ENCODE measurements around the gene ZBTB45.
A peak's percentile ranks its signal among the peaks of the same experiment; 100 is the strongest.
"Not testable (repeated sequence)": the region's sequence is repeated elsewhere in the genome, so short reads cannot be mapped to it uniquely, and the experiment has no call there.

The ZBTB45 gene

DNA sequence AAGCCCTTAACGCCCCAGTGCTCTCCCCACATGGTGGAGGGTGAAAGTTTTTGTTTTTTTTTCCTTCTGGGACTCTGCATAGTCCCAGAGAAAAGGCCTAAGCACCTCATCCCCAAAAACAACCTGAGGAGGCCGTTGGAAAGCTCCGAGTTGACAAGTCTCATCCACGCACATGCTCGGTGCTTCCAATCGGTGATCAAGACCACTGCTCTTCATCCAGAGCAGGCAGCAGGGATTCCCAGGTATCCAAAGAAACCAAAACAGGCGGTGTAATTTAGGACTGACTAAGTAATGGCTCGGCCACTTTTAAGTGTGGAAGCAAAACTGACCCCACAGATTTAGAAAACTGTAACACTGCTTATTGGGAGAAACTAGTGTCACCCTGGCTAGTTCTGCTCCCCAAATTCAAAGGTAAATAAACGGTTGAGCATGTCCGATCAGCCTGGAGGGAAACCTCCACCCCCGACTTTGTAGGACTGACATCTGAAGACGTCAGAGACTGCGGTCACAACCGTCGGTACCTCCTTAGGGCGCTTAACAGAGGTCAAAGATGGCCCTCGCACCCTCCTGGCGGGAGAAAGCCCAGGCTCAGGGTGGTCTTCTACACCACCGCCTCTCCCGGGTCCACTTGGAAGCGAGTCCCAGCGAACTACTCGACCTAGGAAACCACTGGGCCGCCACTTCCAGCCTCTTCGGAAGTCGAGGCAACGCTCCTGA is 44.5 kb downstream of the ZBTB45 start:
- DNase-seq (ENCODE audit: low read depth in 2 of 2), result no peak

DNA sequence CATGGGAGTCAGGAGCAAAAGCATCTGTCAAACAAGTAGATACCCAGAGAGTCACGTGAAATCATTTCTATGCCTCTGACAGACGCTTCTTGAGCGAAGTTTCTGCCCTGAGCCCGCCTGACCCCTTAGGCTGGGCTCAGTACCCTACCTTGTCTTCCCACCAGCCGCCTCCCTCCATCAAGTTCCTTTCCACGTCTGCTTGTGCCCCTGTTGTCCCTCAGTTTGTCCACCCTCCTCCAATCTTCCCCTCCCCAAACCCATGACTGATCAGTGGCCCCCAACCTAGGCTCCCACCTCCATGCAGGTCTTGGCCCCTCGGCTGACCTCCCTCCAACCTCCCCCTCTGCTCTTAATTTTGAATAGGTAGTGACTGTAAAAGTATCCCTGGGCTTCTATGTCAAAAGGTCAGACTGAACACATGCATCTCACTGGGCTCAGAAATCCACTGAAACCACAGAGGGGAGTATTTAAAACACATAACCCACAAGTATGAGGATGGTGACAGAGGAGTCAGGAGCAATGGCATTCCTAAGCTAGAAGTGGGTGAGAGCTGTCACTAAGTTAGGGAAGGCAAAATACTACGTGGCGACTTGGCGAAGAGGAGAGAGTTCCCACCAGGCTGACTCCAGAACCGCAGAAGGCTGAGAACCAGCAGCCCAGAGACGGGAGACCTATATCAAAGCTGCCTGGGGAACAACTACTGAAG is 45.2 kb downstream of the ZBTB45 start:
- peak in 1 of 2 experiments; percentile 6 for DNase-seq (ENCODE audit: low read depth in 2 of 2)

DNA sequence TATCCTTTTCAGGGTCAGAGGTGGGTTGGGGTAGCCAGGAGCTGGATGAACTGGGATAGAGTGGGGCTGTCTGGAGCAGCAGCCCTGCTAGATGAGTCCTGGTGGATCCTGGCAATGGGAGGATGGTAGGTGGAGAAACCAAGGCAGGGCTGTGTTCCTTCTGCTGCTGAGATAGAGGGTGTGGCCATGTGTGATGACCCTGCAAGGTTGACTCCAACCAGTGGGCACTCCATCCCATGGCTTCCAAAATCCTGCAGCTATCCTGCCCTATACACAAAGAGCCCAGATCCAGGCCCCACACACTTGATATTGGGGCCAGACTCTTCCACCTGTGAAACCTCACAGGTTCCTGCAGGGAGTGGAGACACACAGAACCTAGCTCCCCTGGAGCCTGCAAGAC is 45.8 kb downstream of the ZBTB45 start:
- no peak for DNase-seq (ENCODE audit: low read depth in 2 of 2)

DNA sequence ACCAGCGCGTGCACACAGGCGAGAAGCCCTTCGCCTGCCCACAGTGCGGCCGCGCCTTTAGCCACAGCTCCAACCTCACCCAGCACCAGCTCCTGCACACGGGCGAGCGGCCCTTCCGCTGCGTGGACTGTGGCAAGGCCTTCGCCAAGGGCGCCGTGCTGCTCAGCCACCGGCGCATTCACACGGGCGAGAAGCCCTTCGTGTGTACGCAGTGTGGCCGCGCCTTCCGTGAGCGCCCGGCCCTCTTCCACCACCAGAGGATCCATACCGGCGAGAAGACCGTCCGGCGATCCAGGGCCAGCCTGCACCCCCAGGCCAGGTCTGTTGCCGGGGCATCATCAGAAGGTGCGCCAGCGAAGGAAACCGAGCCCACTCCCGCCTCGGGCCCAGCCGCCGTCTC is 47.9 kb downstream of the ZBTB45 start:
- DNase-seq (ENCODE audit: low read depth in 2 of 2), result no peak

DNA sequence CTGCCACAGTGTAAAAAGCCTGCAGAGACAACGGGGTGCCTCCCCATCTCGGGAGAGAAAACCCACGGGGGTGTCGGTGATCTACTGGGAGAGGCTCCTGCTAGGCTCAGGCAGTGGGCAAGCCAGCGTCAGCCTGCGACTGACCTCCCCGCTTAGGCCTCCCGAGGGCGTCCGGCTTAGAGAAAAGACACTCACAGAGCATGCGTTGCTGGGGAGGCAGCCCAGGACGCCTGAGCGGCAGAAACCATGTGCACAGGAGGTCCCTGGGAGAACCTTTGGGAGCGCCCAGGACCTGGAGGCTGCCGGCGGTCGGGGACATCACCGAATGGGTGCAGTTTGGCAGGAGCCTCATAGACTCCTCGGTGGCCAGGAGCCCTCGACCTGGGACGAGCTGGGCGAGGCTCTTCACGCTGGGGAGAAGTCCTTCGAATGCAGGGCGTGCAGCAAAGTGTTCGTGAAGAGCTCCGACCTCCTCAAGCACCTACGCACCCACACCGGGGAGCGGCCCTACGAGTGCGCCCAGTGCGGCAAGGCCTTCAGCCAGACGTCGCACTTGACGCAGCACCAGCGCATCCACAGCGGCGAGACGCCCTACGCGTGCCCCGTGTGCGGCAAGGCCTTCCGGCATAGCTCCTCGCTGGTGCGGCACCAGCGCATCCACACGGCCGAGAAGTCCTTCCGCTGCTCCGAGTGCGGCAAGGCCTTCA is 48.6 kb downstream of the ZBTB45 start:
- DNase-seq (ENCODE audit: low read depth in 2 of 2), result not testable (repeated sequence)

DNA sequence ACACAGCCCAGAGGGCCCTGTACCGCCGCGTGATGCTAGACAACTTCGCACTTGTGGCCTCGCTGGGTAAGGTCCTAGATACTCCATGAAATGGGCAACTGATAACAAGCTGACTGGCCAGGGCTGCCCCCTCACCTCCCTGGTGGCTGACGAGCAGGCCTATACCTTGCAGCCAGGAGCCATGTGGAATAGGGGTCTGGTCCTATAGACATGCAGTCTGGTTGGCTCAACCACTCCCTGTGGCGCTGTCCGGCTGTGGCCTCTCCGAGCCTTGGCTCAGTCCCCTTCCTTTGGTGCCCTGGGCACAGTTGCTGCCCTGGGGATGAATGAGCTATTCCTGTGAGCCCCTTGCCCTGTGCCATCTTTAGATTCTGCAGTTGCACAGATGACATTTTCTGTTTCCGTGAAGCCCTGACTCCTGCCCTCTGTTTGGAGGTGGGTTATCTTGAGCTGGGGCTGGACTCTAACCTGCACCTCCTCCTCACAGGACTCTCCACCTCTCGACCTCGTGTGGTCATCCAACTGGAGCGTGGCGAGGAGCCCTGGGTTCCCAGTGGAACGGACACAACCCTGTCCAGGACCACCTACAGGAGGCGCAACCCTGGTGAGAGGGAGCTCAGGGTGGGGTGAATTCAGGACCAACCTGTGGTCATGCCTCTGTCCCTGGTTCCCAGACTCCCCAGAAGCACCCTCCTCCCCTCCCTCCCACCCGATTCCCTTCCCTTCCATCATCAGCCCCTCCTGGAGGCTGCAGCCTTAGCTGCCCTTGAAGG is 50.2 kb downstream of the ZBTB45 start:
- DNase-seq (ENCODE audit: low read depth in 2 of 2), result no peak

DNA sequence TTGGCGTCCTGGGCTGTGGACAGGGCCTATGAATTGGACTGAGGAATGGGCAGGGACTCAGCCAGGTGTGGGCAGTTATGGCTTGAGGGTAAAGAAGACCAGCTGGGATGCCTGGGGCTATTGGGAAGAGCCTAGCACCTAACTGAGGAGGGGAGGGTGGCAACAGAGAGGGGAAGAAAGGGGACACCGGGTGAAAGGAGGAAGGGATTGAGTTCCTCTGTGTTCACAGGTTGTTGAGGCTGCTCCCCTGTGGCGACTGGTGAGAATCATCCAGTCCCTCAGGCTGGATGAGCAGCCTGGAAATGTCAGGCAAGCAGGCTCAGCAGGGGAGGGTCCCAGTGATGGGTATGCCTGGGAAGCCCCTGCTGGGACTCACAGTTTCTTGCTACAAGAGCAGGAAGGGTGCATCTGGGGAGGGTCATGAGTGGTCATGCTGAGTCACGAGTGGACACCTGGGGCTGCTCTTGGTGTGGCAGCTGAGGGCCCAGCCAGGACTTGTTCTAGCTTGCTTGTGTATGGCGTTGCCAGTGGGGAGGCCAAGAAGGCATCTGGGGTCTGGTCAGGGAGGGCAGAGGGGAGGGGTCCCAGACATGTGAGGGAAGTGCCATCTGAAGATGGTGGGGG is 51.3 kb downstream of the ZBTB45 start:
- DNase-seq (ENCODE audit: low read depth in 2 of 2), result no peak

DNA sequence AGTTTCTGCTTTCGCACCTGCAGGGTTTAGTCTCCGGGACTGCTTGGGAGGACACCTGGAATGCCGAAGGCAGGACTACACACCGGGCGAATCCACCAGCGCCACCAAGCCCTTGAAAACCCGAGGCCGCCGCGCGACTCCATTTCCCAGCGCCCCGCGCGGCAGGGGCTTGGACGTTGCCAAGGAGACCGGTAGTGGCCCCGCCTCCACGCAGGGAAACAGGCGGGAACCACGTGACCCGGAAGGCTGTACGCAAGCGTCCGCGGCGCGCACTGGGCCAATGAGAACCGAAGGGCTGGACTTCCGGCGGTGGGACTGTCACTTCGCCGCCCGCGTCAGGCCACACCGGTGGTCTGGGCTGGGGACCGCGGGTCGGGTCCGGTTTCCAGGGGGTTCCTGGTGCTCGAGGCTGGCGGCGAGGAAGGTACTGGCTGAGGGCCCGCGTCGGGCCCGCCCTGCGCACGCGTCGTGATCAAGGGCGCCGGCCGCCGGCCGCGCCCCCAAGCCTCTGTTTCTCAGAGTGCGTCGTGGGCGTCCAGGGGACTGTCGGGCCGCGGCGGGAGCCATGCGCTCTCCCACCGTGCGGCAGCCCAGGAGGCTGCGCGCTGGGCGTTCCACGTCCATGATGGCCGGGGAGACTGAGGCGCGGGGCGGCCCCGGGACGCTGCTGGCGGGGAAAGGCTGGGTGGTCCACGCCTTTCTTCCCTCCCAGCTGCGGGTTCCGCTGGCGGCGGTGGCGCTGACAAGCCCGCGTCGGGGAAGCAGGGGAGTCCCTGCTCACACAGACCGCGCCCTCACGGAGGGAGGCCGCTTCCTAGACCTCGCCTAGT is 52.6 kb downstream of the ZBTB45 start, which contains the start of gene ZNF324:
TSS of gene ZNF324 (plus strand) at position 321 of the 830 bp plus-strand sequence. CDS start 2,106 bp downstream, outside the sequence.
- peak; percentile 78 to 83 for DNase-seq (ENCODE audit: low read depth in 2 of 2)

DNA sequence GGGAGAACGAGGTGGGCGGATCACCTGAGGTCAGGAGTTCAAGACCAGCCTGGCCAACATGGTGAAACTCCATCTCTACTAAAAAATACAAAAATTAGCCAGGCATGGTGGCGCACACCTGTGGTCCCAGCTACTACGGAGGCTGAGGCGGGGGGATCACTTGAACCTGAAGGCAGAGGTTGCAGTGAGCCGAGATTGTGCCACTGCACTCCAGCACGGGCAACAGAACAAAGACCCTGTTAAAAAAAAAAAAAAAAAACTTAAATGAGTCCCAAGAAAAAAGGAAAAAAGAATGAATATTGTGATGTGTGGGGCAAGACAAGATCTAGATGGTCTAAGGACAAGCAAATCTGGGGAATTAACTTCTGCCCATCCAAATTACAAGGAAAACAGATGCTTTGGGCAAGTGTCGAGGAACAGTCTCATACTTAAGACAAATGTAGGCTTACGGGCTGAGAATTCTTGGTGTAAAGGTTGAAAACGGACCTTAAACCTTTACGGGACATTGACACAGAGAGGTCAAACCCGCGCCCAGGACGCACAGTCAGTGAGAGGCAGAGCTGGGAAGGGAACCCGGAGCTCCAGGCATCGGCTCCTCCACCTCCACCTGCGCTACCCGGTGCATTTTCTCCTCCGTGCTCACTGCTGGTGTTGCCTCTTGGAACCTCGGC is 53.4 kb downstream of the ZBTB45 start:
- DNase-seq (ENCODE audit: low read depth in 2 of 2), result no peak

Measured in fibroblast of skin of left biceps (primary cell).